ENCODE data around the gene GCNT4.

GRCh38 chr5:75049456-75050351, 2.7 kb downstream of the GCNT4 start:
- TF ChIP-seq YY1 (IDR thresholded peaks at IDR 0.05; ENCODE audit: insufficient read depth, insufficient read length) (no peak), ZNF274 (IDR thresholded peaks at IDR 0.05; ENCODE audit: low read depth, low read length) (no peak)

Measured in NT2/D1 (cell line).